Activated B cell treated with CpG ODN at 0.5 μM for 24 hours (primary cell): ENCODE measurements around the gene FBXL13. TPM values are rescaled to one million over a fixed set of nuclear protein-coding genes. Genes with fewer than 3 reads are reported as not detected.
"Not testable (repeated sequence)": the region's sequence is repeated elsewhere in the genome, so short reads cannot be mapped to it uniquely, and the experiment has no call there.

Source experiments
- ATAC-seq: fragments of 200-7000 bp; cut with Tn5 transposase; one replicate; pipeline ENCODE4 v1.10.0; 2021; ENCODE audit warnings: low read depth, mild to moderate bottlenecking, moderate library complexity
- CTCF ChIA-PET: fragments of 350-600 bp; sonication (Branson Sonifier 250); formaldehyde crosslinking; loops from one replicate; lab custom pipeline; 2021; ENCODE audit warnings: antibody characterized with exemption; lab: Charles Lee
- POLR2A ChIA-PET: fragments of 350-600 bp; sonication (Branson Sonifier 250); formaldehyde crosslinking; loops from one replicate; lab custom pipeline; 2021; ENCODE audit warnings: antibody characterized with exemption; lab: Charles Lee
- DNase-seq: peaks from one replicate; pipeline ENCODE4 v3.0.0; 2022
- H3K27ac Mint-ChIP-seq: one replicate; pipeline ENCODE4 v1.8.0; 2020; ENCODE audit warnings: mixed read lengths
- H3K27me3 Mint-ChIP-seq: one replicate; pipeline ENCODE4 v1.8.0; 2021; ENCODE audit warnings: mixed read lengths
- H3K36me3 Mint-ChIP-seq: one replicate; pipeline ENCODE4 v1.8.0; 2021; ENCODE audit warnings: low read depth, mixed read lengths
- H3K4me1 Mint-ChIP-seq: one replicate; pipeline ENCODE4 v1.8.0; 2021; ENCODE audit warnings: mixed read lengths
- H3K4me3 Mint-ChIP-seq: one replicate; pipeline ENCODE4 v1.8.0; 2020; ENCODE audit warnings: mild to moderate bottlenecking, mixed read lengths
- H3K9me3 Mint-ChIP-seq: one replicate; pipeline ENCODE4 v1.8.0; 2020; ENCODE audit warnings: mixed read lengths
- CTCF ChIP-seq: fragments of 200-600 bp; IDR thresholded peaks from one replicate; pipeline ENCODE4 v1.8.0; 2022; ENCODE audit warnings: antibody characterized with exemption, mild to moderate bottlenecking
- intact Hi-C: fragments of 100-400 bp; cut with micrococcal nuclease; formaldehyde crosslinking; loops from one replicate; pipeline ENCODE4 v1.15.1; 2024
- total RNA-seq: library from RNA; stranded (reverse); gene quantifications from 2 replicates; pipeline ENCODE4 v1.2.3, GENCODE V29; 2022

FBXL13 gene
- total RNA-seq, 1 donor from 2014 or later: 2.9 TPM

GRCh38 chr7:103001210-103001609 is 73.4 kb downstream of the FBXL13 start:
- POLR2A ChIA-PET: no interaction called here
- Mint-ChIP-seq H3K27ac (no peak overlapping the region), H3K9me3 (peaks cover 31% of the 10 kb centered on the region), H3K4me3 (no peak overlapping the region), H3K36me3 (peaks cover 26% of the 10 kb centered on the region), H3K4me1 (no peaks in the 10 kb centered on the region), H3K27me3 (no peaks in the 10 kb centered on the region)
- CTCF ChIA-PET: no interaction called here
- ATAC-seq: no peak
- no peak for TF ChIP-seq CTCF
- intact Hi-C loops: no loop called here
- no peak for DNase-seq

- Mint-ChIP-seq H3K9me3 (peaks cover 7% of the 10 kb centered on the region), H3K4me3 (no peak overlapping the region), H3K4me1 (no peaks in the 10 kb centered on the region), H3K36me3 (peaks cover 6% of the 10 kb centered on the region), H3K27me3 (no peaks in the 10 kb centered on the region), H3K27ac (no peak overlapping the region)
- ATAC-seq: no peak
- CTCF ChIA-PET: no interaction called here
- DNase-seq: no peak
- POLR2A ChIA-PET: no interaction called here
- intact Hi-C loops: no loop called here
- no peak for TF ChIP-seq CTCF
These were observed 77.6 kb downstream of the FBXL13 start for GRCh38 chr7:102996957-102997356.

- ATAC-seq, DNase-seq, intact Hi-C loops, H3K36me3 Mint-ChIP-seq, H3K27me3 Mint-ChIP-seq, H3K4me3 Mint-ChIP-seq, H3K9me3 Mint-ChIP-seq, H3K27ac Mint-ChIP-seq, H3K4me1 Mint-ChIP-seq, POLR2A ChIA-PET, CTCF ChIA-PET: not testable (repeated sequence)
These were observed 79.0 kb downstream of the FBXL13 start for GRCh38 chr7:102995609-102996008.

- no peak overlapping the region for H3K4me3 Mint-ChIP-seq
- CTCF ChIA-PET: no interaction called here
- no peak for ATAC-seq
- no peaks in the 10 kb centered on the region for H3K27me3 Mint-ChIP-seq
- H3K27ac Mint-ChIP-seq: no peak overlapping the region
- TF ChIP-seq CTCF: no peak
- POLR2A ChIA-PET: no interaction called here
- no peaks in the 10 kb centered on the region for H3K36me3 Mint-ChIP-seq
- no peaks in the 10 kb centered on the region for H3K9me3 Mint-ChIP-seq
- DNase-seq: no peak
- no peaks in the 10 kb centered on the region for H3K4me1 Mint-ChIP-seq
- intact Hi-C loops: no loop called here
These were observed 80.0 kb downstream of the FBXL13 start for GRCh38 chr7:102994567-102994966.

GRCh38 chr7:102993718-102994029 is 80.9 kb downstream of the FBXL13 start:
- intact Hi-C loops: no loop called here
- Mint-ChIP-seq H3K27ac (no peak overlapping the region), H3K4me1 (peaks cover 5% of the 10 kb centered on the region), H3K27me3 (no peaks in the 10 kb centered on the region), H3K36me3 (no peaks in the 10 kb centered on the region), H3K4me3 (no peak overlapping the region), H3K9me3 (no peaks in the 10 kb centered on the region)
- DNase-seq: no peak
- no peak for ATAC-seq
- CTCF ChIA-PET: no interaction called here
- POLR2A ChIA-PET: no interaction called here
- TF ChIP-seq CTCF: no peak

GRCh38 chr7:102992938-102993717 is 81.5 kb downstream of the FBXL13 start:
- intact Hi-C loops: no loop called here

More at GRCh38 chr7:102992938-102993717, 81.5 kb downstream of the FBXL13 start:
- H3K4me1 Mint-ChIP-seq: peaks cover 6% of the 10 kb centered on the region
- no peak for TF ChIP-seq CTCF
- ChIA-PET CTCF (no interaction called here), POLR2A (no interaction called here)
- DNase-seq (no peak), ATAC-seq (no peak)
- no peaks in the 10 kb centered on the region for H3K36me3 Mint-ChIP-seq
- H3K27ac Mint-ChIP-seq: no peak overlapping the region
- no peaks in the 10 kb centered on the region for H3K27me3 Mint-ChIP-seq
- no peaks in the 10 kb centered on the region for H3K9me3 Mint-ChIP-seq
- no peak overlapping the region for H3K4me3 Mint-ChIP-seq
